ENCODE results near the gene MMP25. TPM values are rescaled to one million over a fixed set of nuclear protein-coding genes. Genes with fewer than 3 reads are reported as not detected.

MMP25 gene
- total and polyA plus RNA-seq, 9 of the 15 experiments (the other 6 are each of a cell fraction or from before 2014, with no cell fraction given): 0.03 to 0.04 TPM; not detected in 7

DNA sequence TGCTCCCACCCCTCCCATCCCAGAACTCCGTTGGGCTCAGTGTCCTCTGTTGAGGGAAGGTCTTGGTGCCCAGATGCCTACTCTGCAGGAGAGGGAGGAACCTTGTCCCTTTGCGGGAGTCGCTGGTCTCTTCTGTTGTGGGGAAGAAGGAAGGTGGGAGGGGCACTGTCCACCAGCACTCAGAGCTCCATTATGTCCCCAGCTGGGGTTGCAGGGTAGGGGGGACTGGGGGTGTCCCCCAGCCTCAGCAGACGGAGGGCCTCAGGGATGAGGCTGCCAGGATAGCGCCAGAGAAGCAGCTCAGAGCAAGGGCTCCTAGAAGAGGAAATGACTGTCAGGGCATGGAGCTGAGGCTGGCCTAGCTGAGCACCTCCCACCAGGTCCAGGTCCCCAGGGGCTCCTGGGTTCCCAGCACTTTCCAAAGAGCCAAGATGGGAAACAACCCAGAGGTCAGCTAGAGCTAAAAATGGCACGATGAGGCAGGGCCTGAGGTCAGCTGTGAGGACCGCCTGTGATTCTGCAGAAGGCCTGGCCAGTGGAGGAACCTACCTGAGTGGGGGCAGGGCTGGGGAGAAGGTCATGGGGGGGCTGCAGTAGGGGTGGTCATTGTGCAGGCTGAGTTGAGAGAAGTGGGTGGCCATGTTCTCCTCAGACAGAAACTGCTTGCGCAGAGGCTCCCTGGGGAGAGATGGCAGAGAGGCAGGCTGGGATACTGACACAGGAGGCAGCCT is 23.5 kb upstream of the MMP25 start (continued):
- TF ChIP-seq ZBED1 (IDR thresholded peaks at IDR 0.05): peak; percentile 16
- TF ChIP-seq YY1 (IDR thresholded peaks at IDR 0.05; ENCODE audit: borderline replicate concordance in 1 of 3, control insufficient read depth in 1 of 3, extremely low read depth in 1 of 3, insufficient read depth in 3 of 3, insufficient read length in 1 of 3, insufficient replicate concordance in 2 of 3, low read depth in 1 of 3, low read length in 2 of 3): peak in 1 of 3 experiments; percentile 7
- no peak for TF ChIP-seq ZBTB17 (CRISPR knock-in tag; IDR thresholded peaks at IDR 0.05)
- TF ChIP-seq HDAC2 (IDR thresholded peaks at IDR 0.05): no peak
- TF ChIP-seq POLR2AphosphoS5 (IDR thresholded peaks at IDR 0.05; ENCODE audit: control insufficient read depth, insufficient read depth, low read depth, low read length): peak; percentile 69
- no peak for TF ChIP-seq SNIP1 (IDR thresholded peaks at IDR 0.05; ENCODE audit: low read depth)
- TF ChIP-seq ERF (CRISPR knock-in tag; IDR thresholded peaks at IDR 0.05): no peak
- TF ChIP-seq ZBTB7A (IDR thresholded peaks at IDR 0.05; ENCODE audit: borderline replicate concordance, control insufficient read depth, low read depth, low read length): peak; percentile 35; the same call in 1 of the 2 replicates
- no peak for TF ChIP-seq NFRKB (IDR thresholded peaks at IDR 0.05; ENCODE audit: low read depth)
- no peak for TF ChIP-seq PCBP1 (IDR thresholded peaks at IDR 0.05; ENCODE audit: low read depth, low read length, poor library complexity, severe bottlenecking)
- TF ChIP-seq LCOR (CRISPR knock-in tag; IDR thresholded peaks at IDR 0.05): no peak
- TF ChIP-seq ZNF165 (CRISPR knock-in tag; IDR thresholded peaks at IDR 0.05; ENCODE audit: borderline replicate concordance): no peak
- no peak for TF ChIP-seq TAL1 (IDR thresholded peaks at IDR 0.05)
- no peak for TF ChIP-seq CXXC5 (CRISPR knock-in tag; IDR thresholded peaks at IDR 0.05)
- TF ChIP-seq SP2 (IDR thresholded peaks at IDR 0.05; ENCODE audit: extremely low read depth, low read depth, low read length, poor library complexity, severe bottlenecking): no peak
- TF ChIP-seq JUNB (CRISPR knock-in tag; conservative IDR thresholded peaks at IDR 0.05): no peak
- no peak for TF ChIP-seq TSC22D4 (tag; IDR thresholded peaks at IDR 0.05)
- TF ChIP-seq BRD9 (IDR thresholded peaks at IDR 0.05; ENCODE audit: low read depth, partially characterized antibody): no peak
- TF ChIP-seq, protein P1, sequence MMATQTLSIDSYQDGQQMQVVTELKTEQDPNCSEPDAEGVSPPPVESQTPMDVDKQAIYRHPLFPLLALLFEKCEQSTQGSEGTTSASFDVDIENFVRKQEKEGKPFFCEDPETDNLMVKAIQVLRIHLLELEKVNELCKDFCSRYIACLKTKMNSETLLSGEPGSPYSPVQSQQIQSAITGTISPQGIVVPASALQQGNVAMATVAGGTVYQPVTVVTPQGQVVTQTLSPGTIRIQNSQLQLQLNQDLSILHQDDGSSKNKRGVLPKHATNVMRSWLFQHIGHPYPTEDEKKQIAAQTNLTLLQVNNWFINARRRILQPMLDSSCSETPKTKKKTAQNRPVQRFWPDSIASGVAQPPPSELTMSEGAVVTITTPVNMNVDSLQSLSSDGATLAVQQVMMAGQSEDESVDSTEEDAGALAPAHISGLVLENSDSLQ (IDR thresholded peaks at IDR 0.05): 0 out of 2 replicates have a peak, but pooled peaks have one; percentile 16
- TF ChIP-seq, protein P2, sequence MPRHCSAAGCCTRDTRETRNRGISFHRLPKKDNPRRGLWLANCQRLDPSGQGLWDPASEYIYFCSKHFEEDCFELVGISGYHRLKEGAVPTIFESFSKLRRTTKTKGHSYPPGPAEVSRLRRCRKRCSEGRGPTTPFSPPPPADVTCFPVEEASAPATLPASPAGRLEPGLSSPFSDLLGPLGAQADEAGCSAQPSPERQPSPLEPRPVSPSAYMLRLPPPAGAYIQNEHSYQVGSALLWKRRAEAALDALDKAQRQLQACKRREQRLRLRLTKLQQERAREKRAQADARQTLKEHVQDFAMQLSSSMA (CRISPR knock-in tag; IDR thresholded peaks at IDR 0.05): no peak
- TF ChIP-seq PTBP1 (IDR thresholded peaks at IDR 0.05; ENCODE audit: low read depth, low read length): no peak
- TF ChIP-seq KAT7 (CRISPR knock-in tag; IDR thresholded peaks at IDR 0.05; ENCODE audit: borderline replicate concordance): peak; percentile 29; the same call in 1 of the 2 replicates

All from K562 (cell line).